Central memory CD4-positive, alpha-beta T cell (primary cell): ENCODE measurements around the gene SLC7A10.
"Not testable (repeated sequence)": the region's sequence is repeated elsewhere in the genome, so short reads cannot be mapped to it uniquely, and the experiment has no call there.

Source experiments
- DNase-seq: peaks from one replicate; pipeline ENCODE4 v3.0.0; 2022

SLC7A10 gene

DNA sequence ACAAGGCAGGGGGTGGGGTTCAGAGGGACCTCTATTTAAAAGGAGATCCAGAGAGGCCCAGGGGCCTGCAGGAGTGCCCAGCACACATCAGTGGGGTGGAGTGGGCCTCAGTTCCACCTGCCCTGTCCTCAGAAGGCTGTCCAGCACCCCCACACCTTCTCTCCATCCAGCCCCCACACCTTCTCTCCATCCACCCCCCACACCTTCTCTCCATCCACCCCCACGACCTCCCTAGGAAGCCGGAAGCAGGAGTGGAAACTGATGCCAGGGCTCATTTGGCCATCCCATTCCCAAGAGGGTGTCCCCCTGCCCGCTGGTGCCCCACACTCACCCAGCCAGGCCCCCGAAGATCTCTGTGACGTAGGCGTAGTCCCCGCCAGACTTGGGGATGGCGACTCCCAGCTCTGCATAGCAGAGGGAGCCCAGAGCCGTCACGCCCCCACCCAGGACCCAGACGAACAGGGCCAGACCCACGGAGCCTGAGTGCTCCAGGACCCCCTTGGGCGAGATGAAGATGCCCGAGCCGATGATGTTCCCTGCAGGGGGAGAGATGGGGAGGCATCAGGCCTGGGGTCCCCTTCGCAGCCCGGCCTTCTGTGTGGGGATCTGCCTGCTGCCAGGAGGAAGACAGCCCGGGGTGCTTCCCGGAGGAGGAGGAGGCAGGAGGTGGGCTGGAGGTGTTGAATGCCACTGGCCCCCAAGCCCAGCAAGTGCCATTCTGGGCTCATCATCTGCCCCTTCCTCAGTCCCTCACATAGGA lies 10.0 kb downstream of the SLC7A10 start:
- DNase-seq: no peak

- DNase-seq: no peak
Measured at GRCh38 chr19:33214596-33214995, 11.1 kb downstream of the SLC7A10 start.

DNA sequence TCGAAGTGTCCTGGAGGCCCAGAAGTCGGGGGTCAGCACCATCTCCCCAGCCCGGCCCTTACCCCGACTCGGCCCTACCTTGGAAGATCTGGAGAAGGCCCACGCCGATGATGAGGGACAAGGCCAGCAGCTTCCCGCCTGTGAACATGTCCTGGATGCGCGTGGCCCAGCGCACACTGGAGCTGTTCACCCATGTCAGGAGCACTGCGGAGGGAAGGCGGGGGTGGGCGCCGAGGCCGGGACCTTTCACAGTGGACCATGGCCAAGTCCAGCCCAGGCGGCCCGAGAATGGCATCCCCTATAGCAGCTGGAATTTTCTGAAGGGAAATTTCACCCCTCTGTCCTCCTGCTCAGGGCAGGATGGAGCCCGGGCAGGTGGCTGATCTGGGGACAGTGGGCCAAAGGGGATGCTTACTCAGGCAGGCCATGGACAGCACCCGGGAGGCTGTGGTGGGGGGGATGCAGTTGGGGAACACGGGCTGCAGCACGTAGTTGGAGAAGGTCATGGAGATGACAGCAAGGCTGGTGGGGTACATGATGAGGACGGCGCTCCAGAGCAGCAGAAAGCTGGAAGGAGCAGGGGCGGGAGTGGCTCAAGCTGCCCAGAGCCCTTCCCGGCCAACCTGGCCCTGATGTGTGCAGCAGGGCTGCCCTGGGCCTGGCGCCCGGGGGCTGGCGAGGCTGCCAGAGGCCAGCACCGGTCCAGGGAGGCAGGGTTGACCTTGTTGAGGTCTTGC lies 13.0 kb downstream of the SLC7A10 start:
- no peak for DNase-seq

DNA sequence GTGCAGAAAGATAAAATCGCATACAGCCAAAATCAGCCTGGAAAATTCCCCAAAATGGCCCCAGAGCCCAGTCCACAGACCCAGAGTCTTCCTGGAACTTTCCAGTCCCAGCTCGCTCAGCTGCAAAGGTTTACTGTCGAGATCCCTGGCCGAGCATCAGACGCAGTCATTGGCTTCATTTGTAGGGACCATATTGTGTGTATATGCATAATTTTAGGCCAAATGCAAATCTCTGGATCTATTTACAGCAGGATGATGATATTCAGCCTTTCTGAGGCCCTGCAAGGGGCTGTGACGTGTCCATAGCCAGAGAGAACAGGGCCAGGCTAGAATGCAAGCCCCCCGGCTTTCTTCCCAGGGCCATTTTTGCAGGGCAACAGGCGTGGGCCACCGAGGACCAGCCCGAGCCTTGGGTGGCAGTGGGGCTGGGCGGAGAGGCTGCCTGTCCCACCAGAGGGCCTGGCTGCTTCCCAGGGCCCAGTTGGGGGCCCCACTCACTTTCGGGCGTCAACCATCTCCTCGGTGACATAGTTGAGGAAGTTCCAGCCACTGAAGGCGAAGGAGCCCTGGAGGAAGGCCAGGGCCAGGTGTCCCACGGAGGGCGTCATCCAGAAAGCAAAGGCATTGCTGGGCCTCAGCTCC lies 13.7 kb downstream of the SLC7A10 start:
- no peak for DNase-seq

DNA sequence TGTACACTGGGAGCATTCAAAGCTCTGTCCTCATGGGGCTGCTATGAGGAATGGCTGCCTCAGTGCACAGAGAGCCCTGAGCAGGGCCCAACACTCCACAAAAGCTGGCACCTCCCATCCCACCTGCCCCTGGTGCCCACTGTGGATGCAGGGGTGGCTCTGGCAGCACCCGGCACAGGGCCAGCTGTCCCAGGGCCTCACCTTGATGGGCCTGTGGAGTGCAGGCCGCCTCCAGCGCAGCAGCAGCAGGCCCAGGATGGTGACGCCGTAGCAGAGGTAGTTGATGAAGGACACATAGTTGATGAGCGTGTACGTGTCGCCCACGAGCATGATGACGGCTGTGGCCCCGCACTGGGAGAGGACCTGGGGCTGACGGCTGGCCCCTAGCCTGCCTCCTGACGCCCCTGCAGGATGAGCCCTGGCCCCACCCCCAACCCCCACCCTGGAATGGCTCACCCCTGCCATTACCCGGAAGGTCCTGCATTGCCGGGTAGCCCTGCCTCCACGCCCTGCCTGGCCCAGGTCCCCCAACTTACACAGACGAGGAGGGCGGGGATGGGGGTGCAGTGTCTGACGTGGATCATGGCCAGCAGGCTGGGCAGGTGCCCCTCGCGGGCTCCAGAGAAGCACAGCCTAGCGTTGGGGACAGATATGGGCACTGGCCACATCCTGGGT lies 15.2 kb downstream of the SLC7A10 start:
- DNase-seq: no peak

- not testable (repeated sequence) for DNase-seq
Measured at GRCh38 chr19:33209850-33210230, 15.8 kb downstream of the SLC7A10 start.

- no peak for DNase-seq
Measured at GRCh38 chr19:33208904-33209849, 16.5 kb downstream of the SLC7A10 start.

DNA sequence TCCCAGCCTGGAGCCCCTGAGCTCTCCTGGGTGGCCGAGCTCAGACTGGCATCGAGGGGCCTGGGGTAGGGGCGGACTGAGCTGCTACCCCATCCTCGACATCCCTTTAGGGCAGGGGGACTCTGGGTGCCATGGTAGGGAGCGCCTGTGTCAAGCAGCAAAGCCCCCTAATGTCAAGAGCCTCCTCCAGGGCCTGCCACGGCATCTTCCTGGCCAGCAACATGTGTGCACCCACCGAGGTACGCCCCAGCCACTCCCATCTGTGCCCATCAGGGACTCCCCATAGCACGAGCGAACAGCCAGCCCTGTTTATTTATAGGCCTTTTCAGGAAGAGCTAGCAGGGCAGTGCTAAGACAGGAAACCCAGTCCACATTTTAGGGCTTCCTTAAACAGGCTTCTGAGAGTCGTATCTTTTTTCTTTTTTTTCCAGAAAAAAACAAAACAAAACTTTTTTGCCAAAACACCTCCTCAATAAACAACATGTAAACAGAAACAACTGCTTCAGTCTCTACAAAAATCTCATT lies 17.2 kb downstream of the SLC7A10 start:
- no peak for DNase-seq

GRCh38 chr19:33207903-33208302 lies 17.7 kb downstream of the SLC7A10 start:
- no peak for DNase-seq

- DNase-seq: no peak
Measured at GRCh38 chr19:33207040-33207620, 18.5 kb downstream of the SLC7A10 start.

GRCh38 chr19:33206261-33207039 lies 19.2 kb downstream of the SLC7A10 start:
- DNase-seq: no peak

- DNase-seq: no peak
Measured at GRCh38 chr19:33205531-33206260, 20.0 kb downstream of the SLC7A10 start.

DNA sequence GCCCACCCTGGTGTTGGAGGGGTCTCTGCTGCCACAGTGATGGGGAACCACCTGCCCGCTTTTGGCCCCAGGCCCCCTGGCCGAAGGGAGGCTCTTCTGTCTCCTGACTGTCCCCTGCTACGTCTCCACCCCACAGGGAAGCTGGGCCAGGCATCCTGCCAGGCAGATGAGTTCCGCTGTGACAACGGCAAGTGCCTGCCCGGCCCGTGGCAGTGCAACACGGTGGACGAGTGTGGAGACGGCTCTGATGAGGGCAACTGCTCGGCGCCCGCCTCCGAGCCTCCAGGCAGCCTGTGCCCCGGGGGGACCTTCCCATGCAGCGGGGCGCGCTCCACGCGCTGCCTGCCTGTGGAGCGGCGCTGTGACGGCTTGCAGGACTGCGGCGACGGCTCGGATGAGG lies 20.5 kb downstream of the SLC7A10 start:
- no peak for DNase-seq

DNA sequence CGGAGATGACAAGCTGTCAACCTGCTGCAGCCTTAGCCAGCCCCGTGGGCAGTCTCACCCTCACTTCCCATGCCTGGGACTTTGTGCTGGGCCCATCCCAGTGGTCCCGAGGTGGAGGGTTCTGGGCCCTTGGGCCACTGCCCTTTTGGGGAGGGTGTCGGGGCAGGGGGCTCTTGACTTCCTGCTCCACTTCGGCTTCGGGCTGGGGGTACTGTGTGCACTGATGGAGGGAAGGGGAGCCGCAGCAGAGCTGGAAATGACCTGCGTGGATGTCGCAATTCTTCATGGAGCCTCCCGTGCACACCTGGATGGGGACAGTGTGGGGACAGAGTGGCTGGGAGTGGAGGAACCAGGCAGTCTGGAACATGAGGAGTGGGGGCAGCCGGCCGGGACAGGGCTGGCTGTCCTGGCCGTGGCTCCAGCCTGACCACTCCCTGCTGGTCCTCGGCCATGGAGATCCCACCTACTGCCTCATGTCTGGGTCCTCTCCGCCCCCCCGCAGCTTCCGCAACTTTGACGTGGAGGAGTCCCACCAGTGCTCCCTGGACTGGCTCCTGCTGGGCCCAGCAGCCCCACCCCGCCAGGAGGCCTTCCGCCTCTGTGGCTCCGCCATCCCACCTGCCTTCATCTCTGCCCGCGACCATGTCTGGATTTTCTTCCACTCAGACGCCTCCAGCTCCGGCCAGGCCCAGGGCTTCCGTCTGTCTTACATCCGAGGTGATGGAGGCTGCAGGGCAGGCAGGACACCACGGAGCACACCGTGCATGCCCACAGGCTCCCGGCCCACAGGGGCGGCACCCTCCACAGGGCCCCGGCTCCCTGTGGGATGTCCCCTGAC lies 21.3 kb downstream of the SLC7A10 start:
- DNase-seq: no peak

DNA sequence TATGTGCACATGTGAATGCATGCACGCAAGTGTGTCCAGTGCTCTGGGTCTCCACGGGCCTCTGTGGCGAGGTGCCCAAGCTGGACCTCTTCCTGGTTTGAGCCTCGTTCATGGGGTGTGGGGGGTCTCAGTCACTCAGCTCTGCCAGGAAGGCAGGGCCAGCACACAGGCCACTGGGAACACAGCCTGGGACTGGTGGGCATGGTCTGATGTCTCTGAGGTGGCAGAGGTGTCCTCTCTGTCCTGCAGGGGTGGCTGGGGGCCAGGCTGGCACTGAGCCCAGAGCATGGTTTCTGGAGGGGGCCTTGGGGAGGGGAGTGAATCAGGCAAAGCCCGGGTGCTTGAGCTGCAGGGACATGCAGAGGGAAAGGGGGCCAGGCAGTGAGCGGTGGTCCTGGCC lies 22.1 kb downstream of the SLC7A10 start:
- DNase-seq: no peak

- no peak for DNase-seq
Measured at GRCh38 chr19:33202546-33203507, 22.8 kb downstream of the SLC7A10 start.

DNA sequence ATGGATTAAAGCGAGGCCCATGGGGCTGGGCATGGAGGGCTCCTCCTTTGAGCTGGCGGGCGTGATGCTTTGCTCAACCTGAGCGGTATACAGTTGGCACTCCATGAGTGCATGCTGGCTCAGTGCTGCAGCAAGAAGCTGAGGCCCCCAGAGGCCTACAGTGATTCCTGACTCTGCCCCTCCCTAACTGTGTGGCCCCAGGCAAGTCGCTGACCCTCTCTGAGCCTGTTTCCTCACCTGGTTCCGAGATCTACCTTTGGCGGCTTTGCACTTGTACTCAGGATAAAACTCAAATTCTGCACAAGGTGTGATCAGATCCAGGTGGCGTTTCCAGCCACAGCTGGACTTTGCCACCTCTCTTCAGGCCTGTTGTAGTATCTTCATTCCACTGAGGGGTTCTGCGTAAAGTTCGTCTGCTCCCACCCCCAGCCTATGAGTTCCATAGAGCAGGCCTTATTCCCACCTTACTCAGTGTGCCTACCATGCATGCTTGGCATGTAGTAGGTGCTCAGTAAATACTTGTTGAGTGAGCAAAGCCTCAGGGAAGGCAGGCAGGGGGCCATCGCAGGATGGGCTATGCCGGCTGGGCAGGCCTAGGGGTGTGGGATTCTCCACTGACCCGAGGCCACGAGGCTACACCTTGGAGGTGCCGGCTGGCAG lies 23.6 kb downstream of the SLC7A10 start:
- DNase-seq: no peak
